Heart left ventricle (tissue), 16 donors: ENCODE measurements around the gene FAXC. TPM values are rescaled to one million over a fixed set of nuclear protein-coding genes. Genes with fewer than 3 reads are reported as not detected.

Experiments
- ATAC-seq, 4 donors: fragments of 200-7000 bp; cut with Tn5 transposase; one replicate each; pipeline ENCODE4 v1.9.1; 2020 to 2022; ENCODE audit warnings: moderate library complexity in 4 of 4, mild to moderate bottlenecking in 3 of 4, moderate number of reproducible peaks in 1 of 4
- DNase-seq, 5 donors: peaks; one replicate each; pipeline ENCODE4 v3.0.0-alpha.2; 2020
- H3K27ac ChIP-seq, 12 donors: fragments of 200-600 bp; sonication (generic) in 4 of 12; one replicate each; pipeline versions ENCODE4 v1.5.0 to v1.8.0; 2016 to 2022; ENCODE audit warnings: mild to moderate bottlenecking in 2 of 12
- H3K27me3 ChIP-seq, 9 donors: fragments of 200-600 bp; sonication (generic) in 2 of 9; one replicate each; pipeline versions ENCODE4 v1.5.1 to v1.8.0; 2016 to 2022; ENCODE audit warnings: mild to moderate bottlenecking in 3 of 9
- H3K36me3 ChIP-seq, 9 donors: fragments of 200-600 bp; sonication (generic) in 2 of 9; one replicate each; pipeline versions ENCODE4 v1.5.0 to v1.8.0; 2018 to 2022; ENCODE audit warnings: mild to moderate bottlenecking in 2 of 9
- H3K4me1 ChIP-seq, 12 donors: fragments of 200-600 bp; sonication (generic) in 4 of 12; one replicate each; pipeline versions ENCODE4 v1.5.0 to v1.8.0; 2016 to 2022; ENCODE audit warnings: mild to moderate bottlenecking in 3 of 12
- H3K4me3 ChIP-seq, 12 donors: fragments of 200-600 bp; sonication (generic) in 4 of 12; one replicate each; pipeline versions ENCODE4 v1.5.0 to v1.8.0; 2017 to 2022; ENCODE audit warnings: mild to moderate bottlenecking in 9 of 12, moderate library complexity in 4 of 12
- H3K9me3 ChIP-seq, 12 donors: fragments of 200-600 bp; sonication (generic) in 4 of 12; one replicate each; pipeline versions ENCODE4 v1.5.0 to v1.8.0; 2016 to 2022; ENCODE audit warnings: mild to moderate bottlenecking in 1 of 12
- CTCF ChIP-seq, 12 donors: fragments of 200-600 bp; sonication (generic) in 4 of 12; IDR thresholded peaks; one replicate each; pipeline versions ENCODE4 v1.5.0 to v1.8.0; 2018 to 2022; ENCODE audit warnings: antibody characterized with exemption in 12 of 12, mild to moderate bottlenecking in 5 of 12
- POLR2A ChIP-seq, 2 donors: fragments of 450-650 bp; IDR thresholded peaks; one replicate each; pipeline ENCODE4 v1.6.1; 2017; ENCODE audit warnings: antibody characterized with exemption in 2 of 2, mild to moderate bottlenecking in 2 of 2, moderate library complexity in 2 of 2
- WGBS, 4 donors: extraction: QIAGEN DNeasy Blood & Tissue Kit in 2 of 4; methylation state at CpG; one replicate each; pipeline versions ENCODE4 v1.1.5 to v1.1.7; 2013 to 2018; 5-methylcytosine and 5-hydroxymethylcytosine counted together
- intact Hi-C, 10 donors: fragments of 100-400 bp; cut with DNase I; formaldehyde crosslinking; loops; one replicate each; pipeline versions ENCODE4 v1.11.1 to v1.14.2; 2022
- polyA plus RNA-seq, 2 donors: library from polyadenylated mRNA; stranded (reverse); fragments of 200-250 nt; gene quantifications; one replicate each; pipeline ENCODE4 v1.2.3, GENCODE V29; 2013
- total RNA-seq, 9 donors: library from RNA; depleted of rRNA in 2 of 9; stranded (reverse); fragments of >200 nt in 2 of 9; fragmentation: NEBNext Ultra II Directional in 3 of 9; extraction: Animal tissue kit (Norgen Biotek cat#: 25700) in 3 of 9; gene quantifications; one replicate each; pipeline versions ENCODE4 v1.1.0 to v1.2.4, GENCODE V29; 2016 to 2023
- donor health status: ischemic (EF 13 %, LVEDD 7.1; RV severe dilation, severe dysfunction).
- donor health status: healthy with polysubstance abuse.
- donor health status: DM: no; HTN: yes; CAD: no.
- donor health status: DM: no; HTN: no; CAD: no.
- donor health status: ischemic (EF 25% LVEDD 6.9; RV normal size, moderate dysfunction).
- donor health status: ischemic (EF 25% LVEDD 5.7; RV mildly dilated, moderate dysfunction).
- donor health status: healthy.
- donor health status: DM: yes; HTN: yes; CAD: no.
- donor health status: ischemic (EF 35%, LVEDD 5.7; RV mildly dilated, moderate dysfunction).
- donor health status: nonischemic (EF 11% LVEDD 7.7; RV severe dilation, severe dysfunction).
- donor health status: DM: yes; HTN: yes; CAD: no.
- donor health status: PGD.
- donor health status: ischemic (EF 29% LVEDD 5.4; RV normal size, mild dysfunction).
- donor health status: nonischemic (EF 23%, LVEDD 6.1; RV moderate dilation, normal function).

Gene FAXC
- total and polyA plus RNA-seq, 11 donors: under 0.01 to 3.2 (median 0.51) TPM; not detected in 3

- peak overlapping the region in 1 of 12 donors; percentile 89 for H3K27ac ChIP-seq
- H3K4me1 ChIP-seq: peaks cover 0 to 16% (median 4%) of the 10 kb centered on the region in 12 donors
- TF ChIP-seq POLR2A (IDR thresholded peaks at IDR 0.05) (no peak), CTCF (IDR thresholded peaks at IDR 0.05) (no peak)
- H3K9me3 ChIP-seq: no peaks in the 10 kb centered on the region
- intact Hi-C loops: no loop called here
- no peak for DNase-seq
- H3K4me3 ChIP-seq: peak overlapping the region in 11 of 12 donors; percentile 33 to 85 (median 58)
- peaks cover 5 to 58% (median 12%) of the 10 kb centered on the region in 9 donors for H3K27me3 ChIP-seq
- WGBS, 4 donors: 50 to 62% (median 52%) methylated on average over 19 to 25 of the region's 25 CpGs
- no peak for ATAC-seq
- no peaks in the 10 kb centered on the region for H3K36me3 ChIP-seq
Observed at GRCh38 chr6:99348288-99349170, 945 bp downstream of the FAXC start.

- ATAC-seq (no peak), DNase-seq (no peak)
- 62 to 79% (median 69%) methylated on average over 1 of the region's 1 CpG for WGBS, 4 donors
- no peak overlapping the region for H3K4me3 ChIP-seq
- no peaks in the 10 kb centered on the region for H3K9me3 ChIP-seq
- peaks cover 0 to 16% (median 4%) of the 10 kb centered on the region in 12 donors for H3K4me1 ChIP-seq
- TF ChIP-seq CTCF (IDR thresholded peaks at IDR 0.05) (no peak), POLR2A (IDR thresholded peaks at IDR 0.05) (no peak)
- intact Hi-C loops: no loop called here
- H3K27me3 ChIP-seq: peaks cover under 1 to 51% (median 12%) of the 10 kb centered on the region in 9 donors
- peak overlapping the region in 1 of 12 donors; percentile 89 for H3K27ac ChIP-seq
- no peaks in the 10 kb centered on the region for H3K36me3 ChIP-seq
Observed at GRCh38 chr6:99347804-99348203, 1.7 kb downstream of the FAXC start.

- Histone ChIP-seq H3K27ac (peak overlapping the region in 1 of 12 donors; percentile 89), H3K4me1 (peaks cover 0 to 16% (median 4%) of the 10 kb centered on the region in 12 donors), H3K4me3 (no peak overlapping the region), H3K9me3 (no peaks in the 10 kb centered on the region), H3K36me3 (no peaks in the 10 kb centered on the region), H3K27me3 (peaks cover 0 to 43% (median 12%) of the 10 kb centered on the region in 9 donors)
- DNase-seq: no peak
- TF ChIP-seq POLR2A (IDR thresholded peaks at IDR 0.05): no peak
- TF ChIP-seq CTCF (IDR thresholded peaks at IDR 0.05): no peak
- intact Hi-C loops: no loop called here
- ATAC-seq: no peak
- 87 to 97% (median 94%) methylated on average over 10 of the region's 10 CpGs for WGBS, 4 donors
Observed at GRCh38 chr6:99346595-99346994, 2.9 kb downstream of the FAXC start.

- 89 to 93% (median 91%) methylated on average over 4 of the region's 4 CpGs for WGBS, 4 donors
- ATAC-seq: no peak
Observed at GRCh38 chr6:99345164-99345563, 4.3 kb downstream of the FAXC start.

More at GRCh38 chr6:99345164-99345563, 4.3 kb downstream of the FAXC start:
- Histone ChIP-seq H3K27me3 (peaks cover 0 to 29% (median 5%) of the 10 kb centered on the region in 9 donors), H3K4me3 (no peak overlapping the region), H3K9me3 (no peaks in the 10 kb centered on the region), H3K27ac (peak overlapping the region in 1 of 12 donors; percentile 48), H3K36me3 (no peaks in the 10 kb centered on the region), H3K4me1 (peaks cover 0 to 14% (median 4%) of the 10 kb centered on the region in 12 donors)
- no peak for DNase-seq
- intact Hi-C loops: no loop called here
- no peak for TF ChIP-seq POLR2A (IDR thresholded peaks at IDR 0.05)
- TF ChIP-seq CTCF (IDR thresholded peaks at IDR 0.05): no peak
